ENCODE data around the gene RAB9A. TPM values are rescaled to one million over a fixed set of nuclear protein-coding genes. Genes with fewer than 3 reads are reported as not detected.
"Not testable (repeated sequence)": the region's sequence is repeated elsewhere in the genome, so short reads cannot be mapped to it uniquely, and the experiment has no call there.

Gene RAB9A
- total RNA-seq, 1 donor from 2014 or later, result 17.6 TPM

- no peak for DNase-seq (ENCODE audit: low spot score, unreplicated experiment)
- Mint-ChIP-seq H3K27me3 (no peaks in the 10 kb centered on the region), H3K4me1 (ENCODE audit: low read depth) (peaks cover 6% of the 10 kb centered on the region), H3K4me3 (ENCODE audit: low read depth) (no peak overlapping the region), H3K36me3 (ENCODE audit: insufficient read depth) (peaks cover 6% of the 10 kb centered on the region), H3K9me3 (ENCODE audit: low read depth) (peaks cover 14% of the 10 kb centered on the region), H3K27ac (no peak overlapping the region)
- no peak for TF ChIP-seq CTCF (IDR thresholded peaks at IDR 0.05; ENCODE audit: unreplicated experiment)
These were observed 26.6 kb upstream of the RAB9A start for GRCh38 chrX:13662355-13662791.

GRCh38 chrX:13664020-13664419, 24.9 kb upstream of the RAB9A start:
- Mint-ChIP-seq H3K27ac (no peak overlapping the region), H3K9me3 (ENCODE audit: low read depth) (peaks cover 9% of the 10 kb centered on the region), H3K36me3 (ENCODE audit: insufficient read depth) (peaks cover 6% of the 10 kb centered on the region), H3K4me1 (ENCODE audit: low read depth) (peaks cover 7% of the 10 kb centered on the region), H3K4me3 (ENCODE audit: low read depth) (no peak overlapping the region), H3K27me3 (no peaks in the 10 kb centered on the region)
- DNase-seq (ENCODE audit: low spot score, unreplicated experiment), result no peak
- TF ChIP-seq CTCF (IDR thresholded peaks at IDR 0.05; ENCODE audit: unreplicated experiment), result no peak

GRCh38 chrX:13666836-13667235, 22.1 kb upstream of the RAB9A start:
- H3K36me3 Mint-ChIP-seq (ENCODE audit: insufficient read depth), result peaks cover 7% of the 10 kb centered on the region

DNA sequence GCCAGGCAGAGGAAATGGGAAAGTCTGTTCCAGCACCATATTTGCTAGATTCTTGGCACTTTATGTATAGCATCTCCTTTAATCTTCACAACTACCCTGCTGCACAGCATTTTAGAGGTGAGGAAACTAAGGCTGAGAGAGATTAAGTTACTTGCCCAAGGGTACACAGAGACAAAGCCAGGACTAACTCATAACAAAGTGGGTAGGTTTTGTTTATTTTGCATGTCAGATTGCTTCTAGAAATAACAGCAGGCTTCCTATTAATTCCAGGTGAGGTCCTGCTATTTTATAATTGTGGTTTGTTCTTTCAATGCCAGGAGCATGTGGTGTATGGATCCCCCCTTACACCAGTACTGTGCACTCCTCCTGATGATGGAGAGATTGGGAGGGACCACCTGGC, 21.0 kb upstream of the RAB9A start:
- Mint-ChIP-seq H3K27ac (no peak overlapping the region), H3K4me1 (ENCODE audit: low read depth) (peaks cover 10% of the 10 kb centered on the region), H3K4me3 (ENCODE audit: low read depth) (no peak overlapping the region), H3K27me3 (no peaks in the 10 kb centered on the region), H3K36me3 (ENCODE audit: insufficient read depth) (peaks cover 7% of the 10 kb centered on the region), H3K9me3 (ENCODE audit: low read depth) (peaks cover 21% of the 10 kb centered on the region)
- TF ChIP-seq CTCF (IDR thresholded peaks at IDR 0.05; ENCODE audit: unreplicated experiment), result no peak
- no peak for DNase-seq (ENCODE audit: low spot score, unreplicated experiment)

More at GRCh38 chrX:13666836-13667235, 22.1 kb upstream of the RAB9A start:
- peaks cover 13% of the 10 kb centered on the region for H3K9me3 Mint-ChIP-seq (ENCODE audit: low read depth)
- no peak overlapping the region for H3K27ac Mint-ChIP-seq
- no peak for TF ChIP-seq CTCF (IDR thresholded peaks at IDR 0.05; ENCODE audit: unreplicated experiment)
- no peak overlapping the region for H3K4me3 Mint-ChIP-seq (ENCODE audit: low read depth)
- no peaks in the 10 kb centered on the region for H3K27me3 Mint-ChIP-seq
- H3K4me1 Mint-ChIP-seq (ENCODE audit: low read depth), result peaks cover 10% of the 10 kb centered on the region
- no peak for DNase-seq (ENCODE audit: low spot score, unreplicated experiment)

DNA sequence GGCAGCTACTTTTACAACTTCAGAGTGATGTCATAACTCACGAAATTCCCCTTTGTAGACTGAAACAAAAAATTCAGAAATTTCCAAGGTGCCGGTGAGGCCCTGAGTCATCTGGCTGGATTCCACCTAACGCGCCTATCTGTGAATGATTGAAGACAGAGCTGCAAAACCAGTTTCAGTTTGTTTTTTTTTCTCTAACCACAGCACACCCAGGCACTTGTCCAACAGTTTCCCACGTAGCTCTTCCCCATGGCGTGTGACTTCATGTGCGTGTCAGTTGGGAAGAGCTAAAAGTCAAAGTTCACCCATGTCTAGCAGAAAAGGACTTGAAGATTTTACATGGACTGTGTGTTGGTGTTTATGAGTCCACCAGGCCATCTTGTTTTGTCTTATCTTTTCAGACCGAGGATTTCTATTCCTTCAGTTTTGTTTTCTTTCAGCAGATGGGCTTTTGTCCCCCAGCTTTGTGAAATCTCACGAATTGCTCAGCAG, 19.6 kb upstream of the RAB9A start:
- no peak for DNase-seq (ENCODE audit: low spot score, unreplicated experiment)

GRCh38 chrX:13669755-13670154, 19.2 kb upstream of the RAB9A start:
- not testable (repeated sequence) for H3K27me3 Mint-ChIP-seq; H3K36me3 Mint-ChIP-seq (ENCODE audit: insufficient read depth); H3K4me1 Mint-ChIP-seq (ENCODE audit: low read depth); H3K4me3 Mint-ChIP-seq (ENCODE audit: low read depth); DNase-seq (ENCODE audit: low spot score, unreplicated experiment)
- Mint-ChIP-seq H3K9me3 (ENCODE audit: low read depth) (peaks cover 20% of the 10 kb centered on the region), H3K27ac (peak overlapping the region; percentile 96)

More for the DNA sequence above, 19.6 kb upstream of the RAB9A start:
- peaks cover 10% of the 10 kb centered on the region for H3K4me1 Mint-ChIP-seq (ENCODE audit: low read depth)
- peaks cover 20% of the 10 kb centered on the region for H3K9me3 Mint-ChIP-seq (ENCODE audit: low read depth)
- H3K27ac Mint-ChIP-seq, result peak overlapping the region; percentile 96
- no peak for TF ChIP-seq CTCF (IDR thresholded peaks at IDR 0.05; ENCODE audit: unreplicated experiment)
- peaks cover 5% of the 10 kb centered on the region for H3K36me3 Mint-ChIP-seq (ENCODE audit: insufficient read depth)
- peak overlapping the region; percentile 47 for H3K4me3 Mint-ChIP-seq (ENCODE audit: low read depth)
- no peaks in the 10 kb centered on the region for H3K27me3 Mint-ChIP-seq
